Measurements from ENCODE around the gene EVX2. TPM values are rescaled to one million over a fixed set of nuclear protein-coding genes. Genes with fewer than 3 reads are reported as not detected.
A peak's percentile ranks its signal among the peaks of the same experiment; 100 is the strongest.

EVX2 gene
- total RNA-seq, 4 donors from 2014 or later = not detected

GRCh38 chr2:176087330-176088047 is 3.7 kb upstream of the EVX2 start:
- in situ Hi-C loops (cut with MboI; ENCODE audit: low pct_ligation_motif_present in 1 of 4, low pct_unique_long_range_greater_than_20kb in 1 of 4, low sequenced_read_pairs in 3 of 4) = loop anchor here in 2 of 4 donors (25.0 kb wide), 2 partner anchors 400 to 725 kb away; no protein-coding TSS in a partner anchor
- Histone ChIP-seq H3K4me3 (peak overlapping the region in 2 of 4 donors; percentile 15 to 48), H3K36me3 (no peaks in the 10 kb centered on the region), H3K27me3 (peaks cover 100% of the 10 kb centered on the region), H3K4me1 (peaks cover 0 to 39% (median 21%) of the 10 kb centered on the region in 4 donors), H3K9me3 (no peaks in the 10 kb centered on the region), H3K27ac (no peak overlapping the region)
- no peak for DNase-seq
- TF ChIP-seq EP300 (IDR thresholded peaks at IDR 0.05; ENCODE audit: low read depth) (no peak), POLR2A (IDR thresholded peaks at IDR 0.05) (no peak), POLR2AphosphoS5 (IDR thresholded peaks at IDR 0.05) (no peak), CTCF (IDR thresholded peaks at IDR 0.05) (no peak)
- WGBS, 2 donors (ENCODE audit: low coverage in 1 of 2) = 45 to 53% methylated on average over 2 to 29 of the region's 29 CpGs
- intact Hi-C loops (cut with DNase I; ENCODE audit: low total_unique reads) = loop anchor here (5.0 to 10.0 kb wide), 3 partner anchors 400 to 833 kb away; no protein-coding TSS in a partner anchor

- H3K4me3 ChIP-seq = no peak overlapping the region
- in situ Hi-C loops (cut with MboI; ENCODE audit: low pct_ligation_motif_present in 1 of 4, low pct_unique_long_range_greater_than_20kb in 1 of 4, low sequenced_read_pairs in 3 of 4) = loop anchor here in 2 of 4 donors (25.0 kb wide), 2 partner anchors 399 to 724 kb away; no protein-coding TSS in a partner anchor
- peak; percentile 49 for DNase-seq
- H3K9me3 ChIP-seq = no peaks in the 10 kb centered on the region
- no peak overlapping the region for H3K27ac ChIP-seq
- 0 to 7% methylated on average over 5 to 45 of the region's 46 CpGs for WGBS, 2 donors (ENCODE audit: low coverage in 1 of 2)
- intact Hi-C loops (cut with DNase I; ENCODE audit: low total_unique reads) = loop anchor here (5.0 to 10.0 kb wide), 3 partner anchors 399 to 831 kb away; no protein-coding TSS in a partner anchor
- peaks cover 100% of the 10 kb centered on the region for H3K27me3 ChIP-seq
- H3K36me3 ChIP-seq = no peaks in the 10 kb centered on the region
- TF ChIP-seq EP300 (IDR thresholded peaks at IDR 0.05; ENCODE audit: low read depth) = no peak
- TF ChIP-seq CTCF (IDR thresholded peaks at IDR 0.05) = peak; percentile 23 to 39 (median 33)
- H3K4me1 ChIP-seq = peaks cover 3 to 42% (median 24%) of the 10 kb centered on the region in 4 donors
These were observed 2.4 kb upstream of the EVX2 start for GRCh38 chr2:176085861-176086771.

- peaks cover 3 to 49% (median 30%) of the 10 kb centered on the region in 4 donors for H3K4me1 ChIP-seq
- no peak overlapping the region for H3K4me3 ChIP-seq
- H3K36me3 ChIP-seq = no peaks in the 10 kb centered on the region
- in situ Hi-C loops (cut with MboI; ENCODE audit: low pct_ligation_motif_present in 1 of 4, low pct_unique_long_range_greater_than_20kb in 1 of 4, low sequenced_read_pairs in 3 of 4) = loop anchor here in 2 of 4 donors (25.0 kb wide), 2 partner anchors 398 to 723 kb away; no protein-coding TSS in a partner anchor
- no peak for DNase-seq
- intact Hi-C loops (cut with DNase I; ENCODE audit: low total_unique reads) = loop anchor here (5.0 to 10.0 kb wide), 3 partner anchors 398 to 830 kb away; no protein-coding TSS in a partner anchor
- TF ChIP-seq EP300 (IDR thresholded peaks at IDR 0.05; ENCODE audit: low read depth) (no peak), POLR2AphosphoS5 (IDR thresholded peaks at IDR 0.05) (no peak), CTCF (IDR thresholded peaks at IDR 0.05) (no peak), POLR2A (IDR thresholded peaks at IDR 0.05) (no peak)
- 0 to 16% methylated on average over 1 to 38 of the region's 40 CpGs for WGBS, 2 donors (ENCODE audit: low coverage in 1 of 2)
- peaks cover 100% of the 10 kb centered on the region for H3K27me3 ChIP-seq
- H3K27ac ChIP-seq = no peak overlapping the region
- H3K9me3 ChIP-seq = no peaks in the 10 kb centered on the region
These were observed 1.5 kb upstream of the EVX2 start for GRCh38 chr2:176085120-176085788.
